A673 (cell line): ENCODE measurements around the gene DNAJC13.

Experiments used
- CTCF ChIP-seq: fragments of 300-800, 200-600 bp; sonication (generic); conservative IDR thresholded peaks from 2 replicates; pipeline ENCODE4 v1.5.1; 2017; ENCODE audit warnings: low read depth, mild to moderate bottlenecking, antibody characterized with exemption, low read length, moderate library complexity, mixed read lengths
- EZH2 ChIP-seq: fragments of 200-600 bp; sonication (generic); IDR thresholded peaks from 2 replicates; pipeline ENCODE4 v1.6.1; 2017; ENCODE audit warnings: borderline replicate concordance, low read depth, mild to moderate bottlenecking, mixed read lengths, antibody characterized with exemption, low read length; ENCODE audit not compliant: poor library complexity, severe bottlenecking

GRCh38 chr3:132457286-132457685, 40.0 kb downstream of the DNAJC13 start:
- TF ChIP-seq CTCF (no peak), EZH2 (no peak)
